OCI-LY7 (cell line): Measurements from ENCODE around the gene OTOP1.
"Not testable (repeated sequence)": the region's sequence is repeated elsewhere in the genome, so short reads cannot be mapped to it uniquely, and the experiment has no call there.

Experiments
- CTCF ChIP-seq: fragments of 200-600 bp; sonication (generic); conservative IDR thresholded peaks from 2 replicates; pipeline ENCODE4 v1.5.1; 2014; ENCODE audit warnings: mild to moderate bottlenecking, antibody characterized with exemption, low read length, moderate library complexity, mixed read lengths
- EZH2phosphoT487 ChIP-seq: fragments of 200-600 bp; sonication (generic); IDR thresholded peaks from 2 replicates; pipeline ENCODE4 v1.6.1; 2018; ENCODE audit warnings: low read depth, borderline replicate concordance, mild to moderate bottlenecking, mixed run types, antibody characterized with exemption, low read length, moderate library complexity, mixed read lengths

- TF ChIP-seq CTCF, EZH2phosphoT487: not testable (repeated sequence)
Measured at GRCh38 chr4:4162186-4162585, 64.5 kb downstream of the OTOP1 start.
